GM23338 (cell line): ENCODE results near the gene LIG4. TPM values are rescaled to one million over a fixed set of nuclear protein-coding genes. Genes with fewer than 3 reads are reported as not detected.

Source experiments
- ATAC-seq: fragments of 200-7000 bp; cut with Tn5 transposase; 3 replicates; pipeline ENCODE4 v1.9.1; 2020
- DNase-seq: peaks from one replicate; pipeline ENCODE4 v3.0.0-alpha.2; 2015; ENCODE audit warnings: low spot score
- H2AFZ ChIP-seq: fragments of 200-600 bp; sonication (generic); 2 replicates; pipeline ENCODE4 v1.8.0; 2016; ENCODE audit warnings: antibody characterized with exemption, mild to moderate bottlenecking, moderate library complexity
- H3F3A ChIP-seq: fragments of 200-600 bp; sonication (generic); replicated peaks from 2 replicates; pipeline ENCODE4 v1.8.0; 2017; ENCODE audit warnings: antibody characterized with exemption, mixed run types, low read depth
- H3K27ac ChIP-seq: fragments of 200-600 bp; sonication (generic); 2 replicates; pipeline ENCODE4 v1.6.1; 2016; ENCODE audit warnings: low read depth
- H3K27me3 ChIP-seq: fragments of 200-600 bp; sonication (generic); 2 replicates; pipeline ENCODE4 v1.8.0; 2016; ENCODE audit warnings: mild to moderate bottlenecking, mixed run types, moderate library complexity; ENCODE audit not compliant: insufficient read depth
- H3K36me3 ChIP-seq: fragments of 200-600 bp; sonication (generic); 2 replicates; pipeline ENCODE4 v1.8.0; 2016; ENCODE audit warnings: mild to moderate bottlenecking; ENCODE audit not compliant: insufficient read depth
- H3K4me1 ChIP-seq: fragments of 200-600 bp; sonication (generic); 2 replicates; pipeline ENCODE4 v1.8.0; 2016; ENCODE audit warnings: mild to moderate bottlenecking, moderate library complexity; ENCODE audit not compliant: insufficient read depth
- H3K4me2 ChIP-seq: fragments of 200-600 bp; sonication (generic); 2 replicates; pipeline ENCODE4 v1.7.1; 2017; ENCODE audit warnings: mixed run types
- H3K4me3 ChIP-seq: fragments of 200-600 bp; sonication (generic); 2 replicates; pipeline ENCODE4 v1.6.1; 2016; ENCODE audit warnings: mixed run types
- H3K79me2 ChIP-seq: fragments of 200-600 bp; sonication (generic); replicated peaks from 2 replicates; pipeline ENCODE4 v1.8.0; 2017; ENCODE audit warnings: mild to moderate bottlenecking; ENCODE audit not compliant: insufficient read depth
- H3K9me2 ChIP-seq: fragments of 200-600 bp; sonication (generic); 2 replicates; pipeline ENCODE4 v1.8.0; 2017; ENCODE audit not compliant: insufficient read depth
- H4K20me1 ChIP-seq: fragments of 200-600 bp; sonication (generic); replicated peaks from 2 replicates; pipeline ENCODE4 v1.8.0; 2017; ENCODE audit warnings: mild to moderate bottlenecking; ENCODE audit not compliant: insufficient read depth
- H3K27ac Mint-ChIP-seq: 2 replicates; pipeline ENCODE4 v1.8.0; 2020; ENCODE audit warnings: inconsistent platforms, mild to moderate bottlenecking, moderate library complexity, mixed read lengths
- H3K27me3 Mint-ChIP-seq: 3 replicates; pipeline ENCODE4 v1.8.0; 2022; ENCODE audit warnings: low read depth, mild to moderate bottlenecking, moderate library complexity, mixed read lengths, inconsistent platforms; ENCODE audit not compliant: insufficient read depth, poor library complexity
- H3K36me3 Mint-ChIP-seq: 3 replicates; pipeline ENCODE4 v1.8.0; 2021; ENCODE audit warnings: low read depth, mild to moderate bottlenecking, inconsistent platforms, moderate library complexity, mixed read lengths
- H3K4me1 Mint-ChIP-seq: 3 replicates; pipeline ENCODE4 v1.8.0; 2020; ENCODE audit warnings: mild to moderate bottlenecking, inconsistent platforms, mixed read lengths
- H3K4me3 Mint-ChIP-seq: 3 replicates; pipeline ENCODE4 v1.8.0; 2021; ENCODE audit warnings: moderate library complexity, mild to moderate bottlenecking, inconsistent platforms, mixed read lengths
- H3K9me3 Mint-ChIP-seq: 3 replicates; pipeline ENCODE4 v1.8.0; 2020; ENCODE audit warnings: moderate library complexity, mild to moderate bottlenecking, inconsistent platforms, mixed read lengths
- CREB1 ChIP-seq: fragments of 250-450 bp; sonication (Bioruptor Pico); IDR thresholded peaks from 2 replicates; pipeline ENCODE4 v1.5.0; 2020; ENCODE audit warnings: low read depth, mild to moderate bottlenecking, moderate library complexity
- CTCF ChIP-seq, 2 experiments: fragments of 200-600 bp in 1 of 2; sonication (generic) in 1 of 2; conservative IDR thresholded peaks; 2 replicates each; pipeline versions ENCODE4 v1.5.1 to v1.6.1; 2016 to 2017; ENCODE audit warnings: antibody characterized with exemption in 2 of 2, low read depth in 2 of 2, mild to moderate bottlenecking in 2 of 2, moderate library complexity in 1 of 2
- ETS1 ChIP-seq: IDR thresholded peaks from 2 replicates; pipeline ENCODE4 v1.6.1; 2016; ENCODE audit warnings: antibody characterized with exemption
- EZH2 ChIP-seq: fragments of 200-600 bp; sonication (generic); IDR thresholded peaks from one replicate; pipeline ENCODE4 v1.8.0; 2017; ENCODE audit warnings: antibody characterized with exemption, mild to moderate bottlenecking, low read depth; ENCODE audit not compliant: unreplicated experiment
- EZH2phosphoT487 ChIP-seq: fragments of 200-600 bp; sonication (generic); IDR thresholded peaks from one replicate; pipeline ENCODE4 v1.8.1; 2018; ENCODE audit warnings: antibody characterized with exemption; ENCODE audit not compliant: unreplicated experiment
- JUNB ChIP-seq: IDR thresholded peaks from one replicate; pipeline ENCODE4 v1.6.1; 2016; ENCODE audit warnings: antibody characterized with exemption; ENCODE audit not compliant: unreplicated experiment
- NANOG ChIP-seq: IDR thresholded peaks from 2 replicates; pipeline ENCODE4 v1.6.1; 2016; ENCODE audit warnings: antibody characterized with exemption, borderline replicate concordance
- POLR2AphosphoS5 ChIP-seq: IDR thresholded peaks from 2 replicates; pipeline ENCODE4 v1.6.1; 2016; ENCODE audit warnings: antibody characterized with exemption, low read depth
- REST ChIP-seq: IDR thresholded peaks from one replicate; pipeline ENCODE4 v1.6.1; 2018; ENCODE audit warnings: antibody characterized with exemption; ENCODE audit not compliant: unreplicated experiment
- STAT1 ChIP-seq: IDR thresholded peaks from one replicate; pipeline ENCODE4 v1.6.1; 2016; ENCODE audit warnings: antibody characterized with exemption; ENCODE audit not compliant: unreplicated experiment
- ZNF114 ChIP-seq: fragments of 250-450 bp; sonication (Bioruptor Pico); IDR thresholded peaks from 2 replicates; pipeline ENCODE4 v1.5.0; 2020; ENCODE audit warnings: mild to moderate bottlenecking, moderate library complexity
- ZNF331 ChIP-seq: fragments of 250-450 bp; sonication (Bioruptor Pico); IDR thresholded peaks from 2 replicates; pipeline ENCODE4 v1.5.0; 2020; ENCODE audit warnings: low read depth, mild to moderate bottlenecking, moderate library complexity
- ZNF462 ChIP-seq: fragments of 250-450 bp; sonication (Bioruptor Pico); IDR thresholded peaks from 2 replicates; pipeline ENCODE4 v1.5.0; 2020; ENCODE audit warnings: mild to moderate bottlenecking, moderate library complexity
- polyA plus RNA-seq: library from polyadenylated mRNA; unstranded; fragments of >200 nt; fragmentation: Nextera tagmentation; extraction: Ambion mirVana; gene quantifications from 2 replicates; pipeline ENCODE4 v1.2.1, GENCODE V29; 2016
- total RNA-seq: library from RNA; depleted of rRNA; stranded (reverse); fragments of >200 nt; shearing (Covaris generic); gene quantifications from 2 replicates; pipeline ENCODE4 v1.2.3, GENCODE V29; 2014

LIG4 gene
- total and polyA plus RNA-seq, 2 experiments from 2014 or later: 2.6 to 4.9 TPM

GRCh38 chr13:108218044-108218974, 3.0 kb upstream of the LIG4 start, which contains the start of gene ABHD13:
ABHD13 (plus strand) TSS chr13:108218392; CDS start chr13:108229219, 10,827 bp downstream.
- Histone ChIP-seq H3K27ac (peak within 1 kb of the TSS; percentile 96), H3F3A (0 out of 2 replicates have a peak, but pooled peaks cover 3% of the 10 kb centered on the region)
- no peaks in the 10 kb centered on the region for H3K36me3 Mint-ChIP-seq

More at GRCh38 chr13:108218044-108218974, 3.0 kb upstream of the LIG4 start, which contains the start of gene ABHD13:
- Histone ChIP-seq H3K4me2 (peak within 1 kb of the TSS; percentile 87), H3K4me1 (peaks cover 16% of the 10 kb centered on the region), H3K27me3 (no peaks in the 10 kb centered on the region), H3K9me2 (no peaks in the 10 kb centered on the region), H2AFZ (peak within 1 kb of the TSS; percentile 98), H4K20me1 (peaks cover 6% of the 10 kb centered on the region; the same call in 1 of the 2 replicates), H3K79me2 (peaks cover 46% of the 10 kb centered on the region), H3K4me3 (peak within 1 kb of the TSS; percentile 93), H3K36me3 (no peaks in the 10 kb centered on the region)
- peaks cover 23% of the 10 kb centered on the region for H3K4me1 Mint-ChIP-seq
- H3K9me3 Mint-ChIP-seq: no peaks in the 10 kb centered on the region
- DNase-seq (peak; percentile 95), ATAC-seq (peak; percentile 68)
- peaks cover 6% of the 10 kb centered on the region for H3K27me3 Mint-ChIP-seq
- peak within 1 kb of the TSS; percentile 95 for H3K27ac Mint-ChIP-seq
- TF ChIP-seq EZH2phosphoT487 (no peak), ZNF462 (CRISPR knock-in tag) (no peak), ETS1 (peak; percentile 65), REST (peak; percentile 11), EZH2 (no peak), CREB1 (peak; percentile 84), POLR2AphosphoS5 (peak; percentile 51), NANOG (no peak), STAT1 (no peak), JUNB (no peak), ZNF114 (no peak), CTCF (conservative IDR thresholded peaks at IDR 0.05; ENCODE audit: low read depth in 2 of 2) (no peak), ZNF331 (CRISPR knock-in tag) (0 out of 2 replicates have a peak, but pooled peaks have one; percentile 9)
- H3K4me3 Mint-ChIP-seq: peak within 1 kb of the TSS; percentile 91
